K562 (cell line): ENCODE data around the gene PPY. TPM values are rescaled to one million over a fixed set of nuclear protein-coding genes. Genes with fewer than 3 reads are reported as not detected.
A peak's percentile ranks its signal among the peaks of the same experiment; 100 is the strongest.

ENCODE experiments used
- ATAC-seq: fragments of 200-7000 bp; cut with Tn5 transposase; 3 replicates; pipeline ENCODE4 v1.9.1; 2020; ENCODE audit warnings: moderate library complexity
- BruUV-seq: library from RNA; stranded (reverse); fragments of 400-500 nt; replicated peaks from 2 replicates; lab custom pipeline; 2021; lab: Mats Ljungman, UMichigan
- CTCF ChIA-PET: fragments of 300-600 bp; formaldehyde crosslinking; extraction: SDS; loops from one replicate; lab custom pipeline; 2021; ENCODE audit warnings: low intra/inter-chr PET ratio; lab: Yijun Ruan, JAX
- POLR2A ChIA-PET: fragments of 300-600, 350-650 bp; sonication (Branson Sonifier 250); formaldehyde crosslinking; extraction: SDS; loops from one replicate; lab custom pipeline; 2021; ENCODE audit warnings: antibody characterized with exemption, inconsistent platforms; lab: Yijun Ruan, JAX
- DNase-seq, 4 experiments: peaks; one replicate each; pipeline versions ENCODE4 v3.0.0 to v3.0.0-alpha.2; 2011 to 2018; ENCODE audit warnings: low spot score in 3 of 4, mixed read lengths in 3 of 4; ENCODE audit errors: extremely low read depth in 1 of 4
- FAIRE-seq: peaks from 2 replicates; lab custom pipeline; 2011; peaks lifted over from hg19 to GRCh38; lab: Jason Lieb, UNC
- H2AFZ ChIP-seq: 2 replicates; pipeline ENCODE4 v1.6.0; 2011; ENCODE audit warnings: low read depth, low read length, control low read depth, inconsistent platforms
- H3K27ac ChIP-seq: fragments of 200-600 bp; 3 replicates; pipeline ENCODE4 v1.8.0; 2011; ENCODE audit warnings: low read depth, mild to moderate bottlenecking, control low read depth, inconsistent platforms, low read length, moderate library complexity, mixed read lengths; ENCODE audit errors: extremely low read depth
- H3K27me3 ChIP-seq, 2 experiments: fragments of 300-600 bp in 1 of 2; 2 replicates in 1 of 2; 3 replicates in 1 of 2; pipeline versions ENCODE4 v1.6.0 to v1.8.0; 2011; ENCODE audit warnings: inconsistent platforms in 2 of 2, low read length in 2 of 2, mild to moderate bottlenecking in 1 of 2, mixed read lengths in 1 of 2, moderate library complexity in 1 of 2; ENCODE audit not compliant: control insufficient read depth in 2 of 2, insufficient read depth in 2 of 2
- H3K36me3 ChIP-seq: fragments of 300-600 bp; 3 replicates; pipeline ENCODE4 v1.8.0; 2011; ENCODE audit warnings: mild to moderate bottlenecking, low read length, inconsistent platforms; ENCODE audit not compliant: control insufficient read depth, insufficient read depth
- H3K4me1 ChIP-seq, 2 experiments: fragments of 200-600 bp in 1 of 2; replicated peaks in 1 of 2; 2 replicates in 1 of 2; 3 replicates in 1 of 2; pipeline versions ENCODE4 v1.5.1 to v1.8.0; 2011; ENCODE audit warnings: inconsistent platforms in 2 of 2, low read length in 2 of 2, mild to moderate bottlenecking in 1 of 2, mixed read lengths in 1 of 2, moderate library complexity in 1 of 2; ENCODE audit not compliant: control insufficient read depth in 2 of 2, insufficient read depth in 2 of 2
- H3K4me2 ChIP-seq: 2 replicates; pipeline ENCODE4 v1.6.1; 2011; ENCODE audit warnings: low read length, control low read depth, inconsistent platforms, mixed read lengths; ENCODE audit not compliant: insufficient read depth
- H3K4me3 ChIP-seq: fragments of 200-600 bp; sonication (generic), shearing (Covaris generic); 2 replicates; pipeline ENCODE4 v1.5.1; 2016; ENCODE audit warnings: control low read depth, inconsistent platforms
- H3K79me2 ChIP-seq: fragments of 200-600 bp; 3 replicates; pipeline ENCODE4 v1.8.0; 2011; ENCODE audit warnings: low read length, inconsistent platforms; ENCODE audit not compliant: control insufficient read depth, insufficient read depth
- H3K9ac ChIP-seq, 2 experiments: 2 replicates each; pipeline versions ENCODE4 v1.6.0 to v1.6.1; 2011; ENCODE audit warnings: low read depth in 2 of 2, low read length in 2 of 2, control low read depth in 1 of 2, inconsistent platforms in 1 of 2, mild to moderate bottlenecking in 1 of 2, mixed read lengths in 1 of 2; ENCODE audit not compliant: insufficient read depth in 1 of 2
- H3K9me1 ChIP-seq: one replicate; pipeline ENCODE4 v1.6.0; 2011; ENCODE audit warnings: inconsistent platforms, mild to moderate bottlenecking, low read length, moderate library complexity; ENCODE audit not compliant: control insufficient read depth, insufficient read depth
- H3K9me3 ChIP-seq: replicated peaks from 2 replicates; pipeline ENCODE4 v1.5.1; 2011; ENCODE audit warnings: low read depth, low read length, inconsistent platforms; ENCODE audit not compliant: control insufficient read depth, insufficient read depth
- H4K20me1 ChIP-seq: replicated peaks from 2 replicates; pipeline ENCODE4 v1.6.1; 2011; ENCODE audit warnings: low read length, inconsistent platforms, mixed read lengths; ENCODE audit not compliant: control insufficient read depth, insufficient read depth
- FOXO4 ChIP-seq: fragments of 450-650 bp; formaldehyde crosslinking; IDR thresholded peaks from 2 replicates; pipeline ENCODE4 v1.4.0; 2020; ENCODE audit warnings: mild to moderate bottlenecking, moderate library complexity
- IRF1 ChIP-seq: sonication (generic); formaldehyde crosslinking; IDR thresholded peaks from 2 replicates; pipeline ENCODE4 v1.8.0; 2022; ENCODE audit warnings: missing genetic modification reagents, mild to moderate bottlenecking, borderline replicate concordance
- NRF1 ChIP-seq, 2 experiments: fragments of 450-650 bp; IDR thresholded peaks in 1 of 2; conservative IDR thresholded peaks in 1 of 2; 2 replicates each; pipeline ENCODE4 v1.6.1; 2014; ENCODE audit warnings: mild to moderate bottlenecking in 2 of 2
- ZNF124 ChIP-seq: sonication (generic); formaldehyde crosslinking; IDR thresholded peaks from 2 replicates; pipeline ENCODE4 v1.8.1; 2022; ENCODE audit warnings: missing genetic modification reagents
- WGBS: fragments of 100-300 bp; shearing (Covaris generic); methylation state at CpG from one replicate; pipeline ENCODE4 v1.1.6; 2016; ENCODE audit warnings: low coverage, mixed read lengths; ENCODE audit not compliant: insufficient coverage; ENCODE audit errors: missing lambda C conversion rate; 5-methylcytosine and 5-hydroxymethylcytosine counted together
- in situ Hi-C: fragments of 300-500 bp; cut with MboI; formaldehyde crosslinking; loops from 4 replicates; pipeline ENCODE4 v1.15.0; 2018; ENCODE audit warnings: inconsistent platforms, mixed read lengths
- intact Hi-C: fragments of 100-400 bp; cut with micrococcal nuclease; formaldehyde crosslinking; loops from 2 replicates; pipeline ENCODE4 v1.14.2; 2022
- polyA plus RNA-seq, 8 experiments: library from polyadenylated mRNA; depleted of rRNA in 4 of 8; stranded (reverse) in 5 of 8; unstranded in 3 of 8; fragments of >200 nt; fragmentation: Nextera tagmentation in 2 of 8; fragmentation: Illumina TruSeq in 1 of 8; extraction: Ambion mirVana in 2 of 8; extraction: Trizol in 1 of 8; gene quantifications; 2 replicates each; pipeline versions ENCODE4 v1.2.1 to v1.2.3, GENCODE V29; 2011 to 2014; ENCODE audit warnings: inconsistent platforms in 1 of 8, missing spikeins in 1 of 8
- total RNA-seq, 7 experiments: library from RNA; depleted of rRNA in 6 of 7; stranded (reverse); fragments of >200 nt in 6 of 7; fragmentation: Illumina TruSeq in 2 of 7; extraction: Trizol in 2 of 7; gene quantifications; 2 replicates each; pipeline versions ENCODE4 v1.2.1 to v1.2.3, GENCODE V29; 2011 to 2021; ENCODE audit warnings: low replicate concordance in 1 of 7

The PPY gene
- total and polyA plus RNA-seq, 9 of the 15 experiments (the other 6 are each of a cell fraction or from before 2014, with no cell fraction given), result not detected

GRCh38 chr17:43939886-43940285, 2.4 kb downstream of the PPY start:
- intact Hi-C loops (loop anchor here (5.0 kb wide), 1 partner anchor 227 kb away; no protein-coding TSS in a partner anchor), in situ Hi-C loops (loop anchor here (5.0 to 25.0 kb wide), 3 partner anchors 52 to 397 kb away; partner anchors contain the start of gene GRN)
- H3K27me3 ChIP-seq, result peaks cover 3 to 25% of the 10 kb centered on the region in 2 experiments; a peak in 2 of 5 replicates
- BruUV-seq, result no TSS peak
- ChIA-PET POLR2A (interaction anchor here (1.0 to 1.2 kb wide), 3 partner anchors 15 to 340 kb away, joined by 3 read pairs; no protein-coding TSS in a partner anchor), CTCF (interaction anchor here (1.7 to 2.4 kb wide), 2 partner anchors 55 to 101 kb away, joined by 5 to 9 read pairs; no protein-coding TSS in a partner anchor)
- 22% methylated on average over 5 of the region's 5 CpGs for WGBS
- H3K9me1 ChIP-seq, result no peaks in the 10 kb centered on the region
- H4K20me1 ChIP-seq, result no peaks in the 10 kb centered on the region
- TF ChIP-seq FOXO4 (no peak), IRF1 (CRISPR knock-in tag) (no peak), ZNF124 (CRISPR knock-in tag) (no peak), NRF1 (conservative IDR thresholded peaks at IDR 0.05 in 1 of 2, IDR thresholded peaks at IDR 0.05 in 1 of 2) (peak; percentile 66 to 69)
- DNase-seq, result no peak
- H3K4me1 ChIP-seq, result peaks cover 0 to 16% of the 10 kb centered on the region in 2 experiments; a peak in 4 of 5 replicates
- FAIRE-seq, result no peak
- no peak overlapping the region for H3K27ac ChIP-seq
- ATAC-seq, result no peak
- no peaks in the 10 kb centered on the region for H3K9me3 ChIP-seq
- no peak overlapping the region for H3K4me2 ChIP-seq
- H3K4me3 ChIP-seq, result no peak overlapping the region
- no peak overlapping the region for H2AFZ ChIP-seq
- no peaks in the 10 kb centered on the region for H3K79me2 ChIP-seq
- H3K9ac ChIP-seq, result no peak overlapping the region
- no peaks in the 10 kb centered on the region for H3K36me3 ChIP-seq
